Loucy (cell line): ENCODE measurements around the gene BCL7B.

ENCODE experiments used
- H2AFZ ChIP-seq: fragments of 200-600 bp; sonication (generic); 2 replicates; pipeline ENCODE4 v1.6.0; 2016; ENCODE audit warnings: antibody characterized with exemption, mild to moderate bottlenecking, low read length, moderate library complexity
- H3F3A ChIP-seq: fragments of 200-600 bp; 2 replicates; pipeline ENCODE4 v1.6.0; 2016; ENCODE audit warnings: antibody characterized with exemption, low read depth, mild to moderate bottlenecking
- H3K27me3 ChIP-seq: fragments of 200-600 bp; sonication (generic); 2 replicates; pipeline ENCODE4 v1.6.1; 2014; ENCODE audit warnings: low read length, mild to moderate bottlenecking; ENCODE audit not compliant: insufficient read depth, poor library complexity, severe bottlenecking
- H3K36me3 ChIP-seq: fragments of 200-600 bp; sonication (generic); 2 replicates; pipeline ENCODE4 v1.6.1; 2016; ENCODE audit warnings: low read length; ENCODE audit not compliant: insufficient read depth
- H3K4me1 ChIP-seq: fragments of 200-600 bp; sonication (generic); 2 replicates; pipeline ENCODE4 v1.5.1; 2014; ENCODE audit warnings: low read length, mild to moderate bottlenecking; ENCODE audit not compliant: insufficient read depth, poor library complexity, severe bottlenecking
- H3K4me2 ChIP-seq: fragments of 200-600 bp; sonication (generic); 2 replicates; pipeline ENCODE4 v1.6.0; 2014; ENCODE audit warnings: antibody characterized with exemption, low read length, low read depth, mild to moderate bottlenecking; ENCODE audit not compliant: poor library complexity, severe bottlenecking
- H3K4me3 ChIP-seq: fragments of 200-600 bp; sonication (generic); 2 replicates; pipeline ENCODE4 v1.5.1; 2014; ENCODE audit warnings: low read length, mild to moderate bottlenecking, mixed read lengths; ENCODE audit not compliant: poor library complexity, severe bottlenecking
- H3K79me2 ChIP-seq: fragments of 200-600 bp; sonication (generic); 2 replicates; pipeline ENCODE4 v1.6.1; 2014; ENCODE audit warnings: low read length; ENCODE audit not compliant: insufficient read depth
- H3K9ac ChIP-seq: fragments of 200-600 bp; sonication (generic); 2 replicates; pipeline ENCODE4 v1.6.0; 2014; ENCODE audit warnings: mild to moderate bottlenecking, low read depth, low read length, moderate library complexity; ENCODE audit not compliant: poor library complexity, severe bottlenecking
- H3K9me2 ChIP-seq: fragments of 200-600 bp; sonication (generic); replicated peaks from 2 replicates; pipeline ENCODE4 v1.6.1; 2016; ENCODE audit warnings: low read depth, low read length, mixed read lengths
- H3K9me3 ChIP-seq: fragments of 200-600 bp; sonication (generic); 2 replicates; pipeline ENCODE4 v1.6.1; 2014; ENCODE audit warnings: mild to moderate bottlenecking, antibody characterized with exemption, low read length, low read depth; ENCODE audit not compliant: insufficient read depth
- H4K20me1 ChIP-seq: fragments of 200-600 bp; sonication (generic); 2 replicates; pipeline ENCODE4 v1.6.0; 2014; ENCODE audit warnings: antibody characterized with exemption, low read length, mild to moderate bottlenecking; ENCODE audit not compliant: insufficient read depth, poor library complexity, severe bottlenecking
- CTCF ChIP-seq: fragments of 200-600 bp; sonication (generic); conservative IDR thresholded peaks from 2 replicates; pipeline ENCODE4 v1.5.1; 2014; ENCODE audit warnings: mild to moderate bottlenecking, antibody characterized with exemption, low read length
- EZH2phosphoT487 ChIP-seq: fragments of 200-600 bp; IDR thresholded peaks from 2 replicates; pipeline ENCODE4 v1.6.1; 2018; ENCODE audit warnings: antibody characterized with exemption, mild to moderate bottlenecking, moderate library complexity, borderline replicate concordance

BCL7B gene

GRCh38 chr7:73557397-73558257 lies at the start of gene BCL7B:
BCL7B (minus strand) TSS chr7:73557690; CDS start chr7:73557578, 112 bp downstream.
- Histone ChIP-seq H3K9me3 (no peaks in the 10 kb centered on the region), H3K9ac (peak within 1 kb of the TSS; percentile 76), H3K79me2 (peaks cover 43% of the 10 kb centered on the region), H3K27me3 (no peaks in the 10 kb centered on the region), H3K36me3 (no peaks in the 10 kb centered on the region), H4K20me1 (peaks cover 25% of the 10 kb centered on the region), H2AFZ (peak within 1 kb of the TSS; percentile 81), H3K4me1 (peaks cover 26% of the 10 kb centered on the region), H3K9me2 (no peaks in the 10 kb centered on the region), H3F3A (0 out of 2 replicates have a peak, but pooled peaks cover 3% of the 10 kb centered on the region), H3K4me3 (peak within 1 kb of the TSS; percentile 97), H3K4me2 (peak within 1 kb of the TSS; percentile 87)
- no peak for TF ChIP-seq CTCF
- no peak for TF ChIP-seq EZH2phosphoT487

- H3K36me3 ChIP-seq, result no peaks in the 10 kb centered on the region
- no peak overlapping the region for H3K4me2 ChIP-seq
- H3K27me3 ChIP-seq, result no peaks in the 10 kb centered on the region
- no peaks in the 10 kb centered on the region for H3K9me3 ChIP-seq
- H3K79me2 ChIP-seq, result no peaks in the 10 kb centered on the region
- H3K9me2 ChIP-seq, result no peaks in the 10 kb centered on the region
- H3F3A ChIP-seq, result no peaks in the 10 kb centered on the region
- H4K20me1 ChIP-seq, result no peaks in the 10 kb centered on the region
- no peak overlapping the region for H2AFZ ChIP-seq
- H3K4me3 ChIP-seq, result no peak overlapping the region
- H3K4me1 ChIP-seq, result no peaks in the 10 kb centered on the region
- no peak for TF ChIP-seq EZH2phosphoT487
- TF ChIP-seq CTCF, result no peak
- H3K9ac ChIP-seq, result no peak overlapping the region
Measured at GRCh38 chr7:73605601-73606220, 48.2 kb upstream of the BCL7B start.

GRCh38 chr7:73602721-73603651 lies 45.5 kb upstream of the BCL7B start:
- Histone ChIP-seq H3K27me3 (no peaks in the 10 kb centered on the region), H2AFZ (no peak overlapping the region), H3K36me3 (no peaks in the 10 kb centered on the region), H3K9me3 (no peaks in the 10 kb centered on the region), H3K4me1 (no peaks in the 10 kb centered on the region), H3K9me2 (no peaks in the 10 kb centered on the region), H3K4me3 (no peak overlapping the region), H3K4me2 (no peak overlapping the region), H3K9ac (no peak overlapping the region), H3F3A (no peaks in the 10 kb centered on the region), H3K79me2 (no peaks in the 10 kb centered on the region), H4K20me1 (no peaks in the 10 kb centered on the region)
- no peak for TF ChIP-seq EZH2phosphoT487
- TF ChIP-seq CTCF, result no peak
